ENCODE results near the gene HSD11B1.

DNA sequence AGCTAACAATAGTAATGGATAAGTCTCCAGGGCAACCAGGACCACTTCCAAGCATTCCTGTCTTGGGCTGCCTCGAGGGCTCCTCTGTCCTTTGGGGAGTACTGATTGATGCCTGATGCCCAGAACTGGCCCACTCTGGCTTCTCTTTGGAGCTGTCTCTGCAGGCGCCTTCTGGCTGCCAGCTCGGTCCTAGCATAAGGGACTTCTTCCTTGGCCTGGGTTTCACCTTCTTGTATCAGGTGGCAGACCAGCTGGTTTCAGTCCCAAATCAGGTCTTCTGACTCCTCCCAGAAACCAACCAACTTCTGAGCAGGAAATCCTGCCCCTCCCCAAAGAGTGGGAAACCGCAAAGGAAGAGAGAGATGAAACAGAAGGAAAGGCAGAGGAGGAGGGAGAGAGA is 18.8 kb upstream of the HSD11B1 start:
- TF ChIP-seq, protein P1, sequence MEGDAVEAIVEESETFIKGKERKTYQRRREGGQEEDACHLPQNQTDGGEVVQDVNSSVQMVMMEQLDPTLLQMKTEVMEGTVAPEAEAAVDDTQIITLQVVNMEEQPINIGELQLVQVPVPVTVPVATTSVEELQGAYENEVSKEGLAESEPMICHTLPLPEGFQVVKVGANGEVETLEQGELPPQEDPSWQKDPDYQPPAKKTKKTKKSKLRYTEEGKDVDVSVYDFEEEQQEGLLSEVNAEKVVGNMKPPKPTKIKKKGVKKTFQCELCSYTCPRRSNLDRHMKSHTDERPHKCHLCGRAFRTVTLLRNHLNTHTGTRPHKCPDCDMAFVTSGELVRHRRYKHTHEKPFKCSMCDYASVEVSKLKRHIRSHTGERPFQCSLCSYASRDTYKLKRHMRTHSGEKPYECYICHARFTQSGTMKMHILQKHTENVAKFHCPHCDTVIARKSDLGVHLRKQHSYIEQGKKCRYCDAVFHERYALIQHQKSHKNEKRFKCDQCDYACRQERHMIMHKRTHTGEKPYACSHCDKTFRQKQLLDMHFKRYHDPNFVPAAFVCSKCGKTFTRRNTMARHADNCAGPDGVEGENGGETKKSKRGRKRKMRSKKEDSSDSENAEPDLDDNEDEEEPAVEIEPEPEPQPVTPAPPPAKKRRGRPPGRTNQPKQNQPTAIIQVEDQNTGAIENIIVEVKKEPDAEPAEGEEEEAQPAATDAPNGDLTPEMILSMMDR (IDR thresholded peaks at IDR 0.05): no peak
- no peak for TF ChIP-seq POLR2A (IDR thresholded peaks at IDR 0.05)

Data from testis (tissue), 2 donors.